ENCODE data around the gene REXO4. TPM values are rescaled to one million over a fixed set of nuclear protein-coding genes. Genes with fewer than 3 reads are reported as not detected.
A peak's percentile ranks its signal among the peaks of the same experiment; 100 is the strongest.

Gene REXO4
- total and polyA plus RNA-seq, 2 of the 4 experiments (the other 2 are of a cell fraction), result 16.1 to 21.8 TPM

- 97% methylated on average over 6 of the region's 11 CpGs; no CpG with 5 or more reads in 1 of the 2 experiments for WGBS, 2 experiments (ENCODE audit: extremely low coverage in 2 of 2, insufficient read length in 1 of 2)
- Histone ChIP-seq H4K8ac (ENCODE audit: low read depth in 2 of 2, low read length in 2 of 2) (no peak overlapping the region), H3K18ac (ENCODE audit: low read depth, low read length) (no peak overlapping the region), H2AK5ac (ENCODE audit: low read depth, low read length) (peak overlapping the region; percentile 28; the same call in 1 of the 2 replicates), H3K4me1 (ENCODE audit: control insufficient read depth, insufficient read depth, low read length) (peaks cover 8% of the 10 kb centered on the region; the same call in 1 of the 2 replicates), H3K27me3 (ENCODE audit: control insufficient read depth, insufficient read depth, low read length) (peaks cover 15% of the 10 kb centered on the region), H4K5ac (ENCODE audit: low read depth, low read length) (no peak overlapping the region), H3K9me3 (ENCODE audit: control insufficient read depth, insufficient read depth, low read length) (no peaks in the 10 kb centered on the region), H3K4ac (ENCODE audit: low read depth, low read length) (no peak overlapping the region), H3K79me1 (ENCODE audit: low read depth in 1 of 2, low read length in 2 of 2) (no peaks in the 10 kb centered on the region), H2BK5ac (ENCODE audit: low read depth, low read length, poor library complexity, severe bottlenecking) (no peak overlapping the region), H3K4me2 (ENCODE audit: low read depth, low read length) (no peak overlapping the region), H3K23ac (ENCODE audit: low read depth, low read length) (no peak overlapping the region), H3K14ac (replicated peaks; ENCODE audit: low read depth, low read length) (no peak overlapping the region), H3K9ac (ENCODE audit: low read depth, low read length) (no peak overlapping the region), H4K91ac (ENCODE audit: insufficient read depth, low read depth, low read length) (no peak overlapping the region), H3K56ac (ENCODE audit: extremely low read depth, insufficient read depth, low read length) (no peak overlapping the region), H3K9me1 (ENCODE audit: insufficient read depth, low read length) (peaks cover 14% of the 10 kb centered on the region), H2AK9ac (replicated peaks; ENCODE audit: low read depth, low read length, poor library complexity) (no peak overlapping the region), H3K4me3 (ENCODE audit: insufficient read depth, low read depth, low read length) (no peak overlapping the region), H2AFZ (replicated peaks; ENCODE audit: low read length, poor library complexity) (no peak overlapping the region), H3K27ac (ENCODE audit: insufficient read depth, low read length) (no peak overlapping the region), H4K20me1 (ENCODE audit: insufficient read depth, low read length) (peaks cover 8% of the 10 kb centered on the region; the same call in 1 of the 2 replicates), H2BK120ac (ENCODE audit: low read depth, low read length) (no peak overlapping the region), H3K36me3 (ENCODE audit: control insufficient read depth, insufficient read depth, low read length) (peaks cover 4% of the 10 kb centered on the region; the same call in 1 of the 2 replicates), H2BK20ac (ENCODE audit: low read depth, low read length) (no peak overlapping the region), H2BK15ac (ENCODE audit: low read depth, low read length) (no peak overlapping the region)
- dilution Hi-C loops (cut with HindIII; ENCODE audit: low sequenced_read_pairs, unreplicated experiment), result no loop called here
- ATAC-seq (ENCODE audit: low read depth) (no peak), DNase-seq (no peak)
- TF ChIP-seq CEBPB (IDR thresholded peaks at IDR 0.05; ENCODE audit: low read depth, low read length), result no peak
- TF ChIP-seq, protein P1, sequence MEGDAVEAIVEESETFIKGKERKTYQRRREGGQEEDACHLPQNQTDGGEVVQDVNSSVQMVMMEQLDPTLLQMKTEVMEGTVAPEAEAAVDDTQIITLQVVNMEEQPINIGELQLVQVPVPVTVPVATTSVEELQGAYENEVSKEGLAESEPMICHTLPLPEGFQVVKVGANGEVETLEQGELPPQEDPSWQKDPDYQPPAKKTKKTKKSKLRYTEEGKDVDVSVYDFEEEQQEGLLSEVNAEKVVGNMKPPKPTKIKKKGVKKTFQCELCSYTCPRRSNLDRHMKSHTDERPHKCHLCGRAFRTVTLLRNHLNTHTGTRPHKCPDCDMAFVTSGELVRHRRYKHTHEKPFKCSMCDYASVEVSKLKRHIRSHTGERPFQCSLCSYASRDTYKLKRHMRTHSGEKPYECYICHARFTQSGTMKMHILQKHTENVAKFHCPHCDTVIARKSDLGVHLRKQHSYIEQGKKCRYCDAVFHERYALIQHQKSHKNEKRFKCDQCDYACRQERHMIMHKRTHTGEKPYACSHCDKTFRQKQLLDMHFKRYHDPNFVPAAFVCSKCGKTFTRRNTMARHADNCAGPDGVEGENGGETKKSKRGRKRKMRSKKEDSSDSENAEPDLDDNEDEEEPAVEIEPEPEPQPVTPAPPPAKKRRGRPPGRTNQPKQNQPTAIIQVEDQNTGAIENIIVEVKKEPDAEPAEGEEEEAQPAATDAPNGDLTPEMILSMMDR (conservative IDR thresholded peaks at IDR 0.05; ENCODE audit: low read depth, low read length), result no peak
- TF ChIP-seq SMC3 (IDR thresholded peaks at IDR 0.05; ENCODE audit: low read depth, low read length), result no peak
- no peak for TF ChIP-seq BHLHE40 (IDR thresholded peaks at IDR 0.05; ENCODE audit: low read depth, low read length)
- TF ChIP-seq RAD21 (IDR thresholded peaks at IDR 0.05; ENCODE audit: low read length), result no peak
- no peak for TF ChIP-seq FOS (IDR thresholded peaks at IDR 0.05; ENCODE audit: low read depth, low read length)
- BruUV-seq (replicated peaks), result no TSS peak
- in situ Hi-C loops (cut with MboI; ENCODE audit: low sequenced_read_pairs), result no loop called here
- intact Hi-C loops (cut with micrococcal nuclease), result no loop called here
- ChIA-PET CTCF (no interaction called here), POLR2A (ENCODE audit: unreplicated experiment) (no interaction called here)
These were observed 8.2 kb upstream of the REXO4 start for GRCh38 chr9:133426011-133426410.
